SK-N-MC (cell line): ENCODE measurements around the gene CAMTA1.

Experiments
- EZH2 ChIP-seq: fragments of 200-600 bp; sonication (generic); IDR thresholded peaks from one replicate; pipeline ENCODE4 v1.6.1; 2017; ENCODE audit warnings: antibody characterized with exemption
- FOXP2 ChIP-seq: optimal IDR thresholded peaks from 2 replicates; pipeline ENCODE3; 2011; ENCODE audit warnings: mild to moderate bottlenecking, moderate library complexity; ENCODE audit not compliant: insufficient read depth; ENCODE audit errors: extremely low read length, control extremely low read depth
- POLR2AphosphoS5 ChIP-seq: IDR thresholded peaks from 2 replicates; pipeline ENCODE4 v1.6.1; 2012; ENCODE audit warnings: mild to moderate bottlenecking, low read depth, low read length, borderline replicate concordance

GRCh38 chr1:6962478-6962995 is 177.3 kb downstream of the CAMTA1 start:
- TF ChIP-seq POLR2AphosphoS5 (no peak), EZH2 (no peak), FOXP2 (no peak)
